ENCODE data around the gene PNMA6F. TPM values are rescaled to one million over a fixed set of nuclear protein-coding genes. Genes with fewer than 3 reads are reported as not detected.

PNMA6F gene
- not detected for polyA plus RNA-seq (2013)

- H3K9me3 ChIP-seq (ENCODE audit: control extremely low read depth in 1 of 5, control insufficient read depth in 4 of 5, insufficient read depth in 2 of 5, low read depth in 1 of 5, low read length in 4 of 5), result peaks cover 0 to 6% (median 1%) of the 10 kb centered on the region in 5 experiments
- H3K27ac ChIP-seq (ENCODE audit: insufficient read depth in 1 of 2, low read depth in 1 of 2, low read length in 2 of 2, poor library complexity in 1 of 2, severe bottlenecking in 2 of 2), result no peak within 1 kb of the TSS
- H3K27me3 ChIP-seq (replicated peaks in 2 of 5; ENCODE audit: control insufficient read depth in 4 of 5, insufficient read depth in 5 of 5, low read length in 4 of 5), result peaks cover 2 to 17% (median 3%) of the 10 kb centered on the region in 5 experiments
- ChIA-PET CTCF (no interaction called here), POLR2A (no interaction called here)
- H3K4me1 ChIP-seq (ENCODE audit: control extremely low read depth in 1 of 4, control insufficient read depth in 4 of 4, insufficient read depth in 4 of 4, low read length in 3 of 4), result no peaks in the 10 kb centered on the region
- no peak for DNase-seq
- 54% methylated on average over 31 of the region's 36 CpGs for WGBS (ENCODE audit: insufficient coverage)
- no peaks in the 10 kb centered on the region for H3K36me3 ChIP-seq (ENCODE audit: control insufficient read depth in 4 of 4, insufficient read depth in 4 of 4, low read length in 3 of 4)
- no peak within 1 kb of the TSS for H3K4me3 ChIP-seq (ENCODE audit: control insufficient read depth in 1 of 7, extremely low read depth in 1 of 7, insufficient read depth in 4 of 7, low read depth in 2 of 7, low read length in 6 of 7)
These were observed at the start of gene PNMA6F for GRCh38 chrX:153321381-153322124. TSS of gene PNMA6F (minus strand) at chrX:153321767. CDS start at chrX:153320674, 1,093 bp downstream.

GRCh38 chrX:153371256-153371655 is 49.7 kb upstream of the PNMA6F start:
- ChIA-PET POLR2A (no interaction called here), CTCF (no interaction called here)
- WGBS (ENCODE audit: insufficient coverage), result 83% methylated on average over 2 of the region's 3 CpGs

GRCh38 chrX:153370293-153371055 is 48.9 kb upstream of the PNMA6F start:
- 83% methylated on average over 3 of the region's 8 CpGs for WGBS (ENCODE audit: insufficient coverage)
- no peak for DNase-seq
- Histone ChIP-seq H3K9me3 (ENCODE audit: control extremely low read depth in 1 of 5, control insufficient read depth in 4 of 5, insufficient read depth in 2 of 5, low read depth in 1 of 5, low read length in 4 of 5) (no peaks in the 10 kb centered on the region), H3K27me3 (replicated peaks in 2 of 5; ENCODE audit: control insufficient read depth in 4 of 5, insufficient read depth in 5 of 5, low read length in 4 of 5) (peaks cover 0 to 6% (median 0%) of the 10 kb centered on the region in 5 experiments), H3K4me3 (ENCODE audit: control insufficient read depth in 1 of 7, extremely low read depth in 1 of 7, insufficient read depth in 4 of 7, low read depth in 2 of 7, low read length in 6 of 7) (no peak overlapping the region), H3K27ac (ENCODE audit: insufficient read depth in 1 of 2, low read depth in 1 of 2, low read length in 2 of 2, poor library complexity in 1 of 2, severe bottlenecking in 2 of 2) (no peak overlapping the region), H3K36me3 (ENCODE audit: control insufficient read depth in 4 of 4, insufficient read depth in 4 of 4, low read length in 3 of 4) (no peaks in the 10 kb centered on the region), H3K4me1 (ENCODE audit: control extremely low read depth in 1 of 4, control insufficient read depth in 4 of 4, insufficient read depth in 4 of 4, low read length in 3 of 4) (no peaks in the 10 kb centered on the region)
- ChIA-PET POLR2A (no interaction called here), CTCF (no interaction called here)

More at GRCh38 chrX:153371256-153371655, 49.7 kb upstream of the PNMA6F start:
- Histone ChIP-seq H3K4me1 (ENCODE audit: control extremely low read depth in 1 of 4, control insufficient read depth in 4 of 4, insufficient read depth in 4 of 4, low read length in 3 of 4) (no peaks in the 10 kb centered on the region), H3K27ac (ENCODE audit: insufficient read depth in 1 of 2, low read depth in 1 of 2, low read length in 2 of 2, poor library complexity in 1 of 2, severe bottlenecking in 2 of 2) (no peak overlapping the region), H3K27me3 (replicated peaks in 2 of 5; ENCODE audit: control insufficient read depth in 4 of 5, insufficient read depth in 5 of 5, low read length in 4 of 5) (peaks cover 0 to 6% (median 0%) of the 10 kb centered on the region in 5 experiments), H3K9me3 (ENCODE audit: control extremely low read depth in 1 of 5, control insufficient read depth in 4 of 5, insufficient read depth in 2 of 5, low read depth in 1 of 5, low read length in 4 of 5) (no peaks in the 10 kb centered on the region), H3K4me3 (ENCODE audit: control insufficient read depth in 1 of 7, extremely low read depth in 1 of 7, insufficient read depth in 4 of 7, low read depth in 2 of 7, low read length in 6 of 7) (no peak overlapping the region), H3K36me3 (ENCODE audit: control insufficient read depth in 4 of 4, insufficient read depth in 4 of 4, low read length in 3 of 4) (no peaks in the 10 kb centered on the region)
- DNase-seq, result no peak

- DNase-seq, result no peak
- WGBS (ENCODE audit: insufficient coverage), result 100% methylated on average over 1 of the region's 5 CpGs
- H3K4me1 ChIP-seq (ENCODE audit: control extremely low read depth in 1 of 4, control insufficient read depth in 4 of 4, insufficient read depth in 4 of 4, low read length in 3 of 4), result no peaks in the 10 kb centered on the region
- peaks cover 0 to 11% (median 0%) of the 10 kb centered on the region in 5 experiments for H3K27me3 ChIP-seq (replicated peaks in 2 of 5; ENCODE audit: control insufficient read depth in 4 of 5, insufficient read depth in 5 of 5, low read length in 4 of 5)
- H3K4me3 ChIP-seq (ENCODE audit: control insufficient read depth in 1 of 7, extremely low read depth in 1 of 7, insufficient read depth in 4 of 7, low read depth in 2 of 7, low read length in 6 of 7), result no peak overlapping the region
- ChIA-PET CTCF (no interaction called here), POLR2A (no interaction called here)
- no peak overlapping the region for H3K27ac ChIP-seq (ENCODE audit: insufficient read depth in 1 of 2, low read depth in 1 of 2, low read length in 2 of 2, poor library complexity in 1 of 2, severe bottlenecking in 2 of 2)
- H3K9me3 ChIP-seq (ENCODE audit: control extremely low read depth in 1 of 5, control insufficient read depth in 4 of 5, insufficient read depth in 2 of 5, low read depth in 1 of 5, low read length in 4 of 5), result no peaks in the 10 kb centered on the region
- no peaks in the 10 kb centered on the region for H3K36me3 ChIP-seq (ENCODE audit: control insufficient read depth in 4 of 4, insufficient read depth in 4 of 4, low read length in 3 of 4)
These were observed 45.4 kb upstream of the PNMA6F start for GRCh38 chrX:153366878-153367538.

GRCh38 chrX:153366119-153366518 is 44.6 kb upstream of the PNMA6F start:
- Histone ChIP-seq H3K27me3 (replicated peaks in 2 of 5; ENCODE audit: control insufficient read depth in 4 of 5, insufficient read depth in 5 of 5, low read length in 4 of 5) (peaks cover 0 to 11% (median 0%) of the 10 kb centered on the region in 5 experiments), H3K36me3 (ENCODE audit: control insufficient read depth in 4 of 4, insufficient read depth in 4 of 4, low read length in 3 of 4) (no peaks in the 10 kb centered on the region), H3K9me3 (ENCODE audit: control extremely low read depth in 1 of 5, control insufficient read depth in 4 of 5, insufficient read depth in 2 of 5, low read depth in 1 of 5, low read length in 4 of 5) (no peaks in the 10 kb centered on the region), H3K4me1 (ENCODE audit: control extremely low read depth in 1 of 4, control insufficient read depth in 4 of 4, insufficient read depth in 4 of 4, low read length in 3 of 4) (no peaks in the 10 kb centered on the region), H3K27ac (ENCODE audit: insufficient read depth in 1 of 2, low read depth in 1 of 2, low read length in 2 of 2, poor library complexity in 1 of 2, severe bottlenecking in 2 of 2) (no peak overlapping the region), H3K4me3 (ENCODE audit: control insufficient read depth in 1 of 7, extremely low read depth in 1 of 7, insufficient read depth in 4 of 7, low read depth in 2 of 7, low read length in 6 of 7) (no peak overlapping the region)
- no peak for DNase-seq
- ChIA-PET CTCF (no interaction called here), POLR2A (no interaction called here)
- WGBS (ENCODE audit: insufficient coverage), result 71% methylated on average over 2 of the region's 3 CpGs

- no peak for DNase-seq
- ChIA-PET CTCF (no interaction called here), POLR2A (no interaction called here)
- H3K36me3 ChIP-seq (ENCODE audit: control insufficient read depth in 4 of 4, insufficient read depth in 4 of 4, low read length in 3 of 4), result no peaks in the 10 kb centered on the region
- H3K9me3 ChIP-seq (ENCODE audit: control extremely low read depth in 1 of 5, control insufficient read depth in 4 of 5, insufficient read depth in 2 of 5, low read depth in 1 of 5, low read length in 4 of 5), result no peaks in the 10 kb centered on the region
- H3K27me3 ChIP-seq (replicated peaks in 2 of 5; ENCODE audit: control insufficient read depth in 4 of 5, insufficient read depth in 5 of 5, low read length in 4 of 5), result peaks cover 0 to 11% (median 0%) of the 10 kb centered on the region in 5 experiments
- WGBS (ENCODE audit: insufficient coverage), result no CpG with 5 or more reads among the region's 4 CpGs
- no peaks in the 10 kb centered on the region for H3K4me1 ChIP-seq (ENCODE audit: control extremely low read depth in 1 of 4, control insufficient read depth in 4 of 4, insufficient read depth in 4 of 4, low read length in 3 of 4)
- H3K4me3 ChIP-seq (ENCODE audit: control insufficient read depth in 1 of 7, extremely low read depth in 1 of 7, insufficient read depth in 4 of 7, low read depth in 2 of 7, low read length in 6 of 7), result no peak overlapping the region
- H3K27ac ChIP-seq (ENCODE audit: insufficient read depth in 1 of 2, low read depth in 1 of 2, low read length in 2 of 2, poor library complexity in 1 of 2, severe bottlenecking in 2 of 2), result no peak overlapping the region
These were observed 44.1 kb upstream of the PNMA6F start for GRCh38 chrX:153365670-153366069.

Measured in common myeloid progenitor, CD34-positive (primary cell).